Liver (tissue), 9 donors: ENCODE data around the gene MIEF1. TPM values are rescaled to one million over a fixed set of nuclear protein-coding genes. Genes with fewer than 3 reads are reported as not detected.

ENCODE experiments used
- DNase-seq: peaks from one replicate; pipeline ENCODE4 v3.0.0-alpha.2; 2017; ENCODE audit warnings: low spot score
- H3K27ac ChIP-seq, 2 donors: one replicate each; pipeline ENCODE4 v1.7.0; 2013; ENCODE audit warnings: inconsistent platforms in 2 of 2, low read length in 2 of 2, control low read depth in 1 of 2, low read depth in 1 of 2, mild to moderate bottlenecking in 1 of 2
- H3K27me3 ChIP-seq, 4 donors: one replicate each; pipeline versions ENCODE4 v1.6.1 to v1.7.0; 2013; ENCODE audit warnings: low read length in 3 of 4, inconsistent platforms in 1 of 4, mild to moderate bottlenecking in 1 of 4, moderate library complexity in 1 of 4; ENCODE audit not compliant: control insufficient read depth in 4 of 4, insufficient read depth in 4 of 4
- H3K36me3 ChIP-seq, 4 donors: one replicate each; pipeline versions ENCODE4 v1.6.1 to v1.7.0; 2013; ENCODE audit warnings: low read length in 3 of 4, mild to moderate bottlenecking in 3 of 4, low read depth in 1 of 4, moderate library complexity in 1 of 4; ENCODE audit not compliant: control insufficient read depth in 4 of 4, insufficient read depth in 3 of 4
- H3K4me1 ChIP-seq, 4 donors: one replicate each; pipeline versions ENCODE4 v1.6.1 to v1.7.0; 2013; ENCODE audit warnings: low read length in 3 of 4, mild to moderate bottlenecking in 3 of 4, moderate library complexity in 1 of 4; ENCODE audit not compliant: control insufficient read depth in 4 of 4, insufficient read depth in 4 of 4
- H3K4me3 ChIP-seq, 3 donors: one replicate each; pipeline versions ENCODE4 v1.6.1 to v1.7.0; 2013; ENCODE audit warnings: low read length in 3 of 3, control low read depth in 1 of 3, low read depth in 1 of 3, mild to moderate bottlenecking in 1 of 3
- H3K9ac ChIP-seq, 2 donors: one replicate each; pipeline ENCODE4 v1.7.0; 2013; ENCODE audit warnings: low read length in 2 of 2, mild to moderate bottlenecking in 2 of 2, moderate library complexity in 2 of 2, control low read depth in 1 of 2, low read depth in 1 of 2
- H3K9me3 ChIP-seq, 4 donors: one replicate each; pipeline versions ENCODE4 v1.6.1 to v1.7.0; 2013; ENCODE audit warnings: low read length in 3 of 4; ENCODE audit not compliant: control insufficient read depth in 4 of 4
- ATF3 ChIP-seq: IDR thresholded peaks from 2 replicates; pipeline ENCODE4 v1.6.1; 2016; ENCODE audit warnings: antibody characterized with exemption
- CTCF ChIP-seq: fragments of 150-350 bp; IDR thresholded peaks from 2 replicates; pipeline ENCODE4 v1.5.1; 2017; ENCODE audit warnings: improper control_type of control experiment, low read depth, low read length; ENCODE audit not compliant: missing input control
- EGR1 ChIP-seq, 2 donors: IDR thresholded peaks; 2 replicates each; pipeline ENCODE4 v1.6.1; 2016 to 2018; ENCODE audit warnings: antibody characterized with exemption in 2 of 2, low read depth in 2 of 2
- FOXA1 ChIP-seq: IDR thresholded peaks from 2 replicates; pipeline ENCODE4 v1.6.1; 2016; ENCODE audit warnings: antibody characterized with exemption
- FOXA2 ChIP-seq: IDR thresholded peaks from 2 replicates; pipeline ENCODE4 v1.6.1; 2016; ENCODE audit warnings: antibody characterized with exemption
- GABPA ChIP-seq, 2 donors: IDR thresholded peaks in 1 of 2; conservative IDR thresholded peaks in 1 of 2; 2 replicates each; pipeline ENCODE4 v1.6.1; 2016; ENCODE audit warnings: antibody characterized with exemption in 2 of 2, mild to moderate bottlenecking in 1 of 2, moderate library complexity in 1 of 2
- HNF4A ChIP-seq, 2 donors: conservative IDR thresholded peaks; 2 replicates each; pipeline ENCODE4 v1.6.1; 2016; ENCODE audit warnings: antibody characterized with exemption in 2 of 2, mild to moderate bottlenecking in 2 of 2
- JUND ChIP-seq, 2 donors: IDR thresholded peaks; 2 replicates each; pipeline ENCODE4 v1.6.1; 2016; ENCODE audit warnings: antibody characterized with exemption in 2 of 2
- RAD21 ChIP-seq, 2 donors: IDR thresholded peaks; 2 replicates each; pipeline ENCODE4 v1.6.1; 2016; ENCODE audit warnings: antibody characterized with exemption in 2 of 2, mild to moderate bottlenecking in 2 of 2
- RXRA ChIP-seq, 2 donors: IDR thresholded peaks; 2 replicates each; pipeline ENCODE4 v1.6.1; 2017 to 2018; ENCODE audit warnings: antibody characterized with exemption in 2 of 2, mild to moderate bottlenecking in 1 of 2
- SP1 ChIP-seq: IDR thresholded peaks from 2 replicates; pipeline ENCODE4 v1.6.1; 2018; ENCODE audit warnings: antibody characterized with exemption, mild to moderate bottlenecking
- TAF1 ChIP-seq: conservative IDR thresholded peaks from 2 replicates; pipeline ENCODE4 v1.6.1; 2016; ENCODE audit warnings: antibody characterized with exemption, mild to moderate bottlenecking
- YY1 ChIP-seq: IDR thresholded peaks from 2 replicates; pipeline ENCODE4 v1.6.1; 2016; ENCODE audit warnings: antibody characterized with exemption, mild to moderate bottlenecking
- WGBS: extraction: QIAGEN DNeasy Blood & Tissue Kit; methylation state at CpG from one replicate; pipeline ENCODE4 v1.1.7; 2013; 5-methylcytosine and 5-hydroxymethylcytosine counted together
- polyA plus RNA-seq, 2 donors: library from polyadenylated mRNA; stranded (reverse) in 1 of 2; unstranded in 1 of 2; fragments of 200-250 nt in 1 of 2; fragments of >200 nt in 1 of 2; fragmentation: Nextera tagmentation in 1 of 2; extraction: Ambion mirVana in 1 of 2; gene quantifications; one replicate each; pipeline versions ENCODE4 v1.2.1 to v1.2.3, GENCODE V29; 2013 to 2015
- total RNA-seq, 2 donors: library from RNA; depleted of rRNA; stranded (reverse); fragments of >200 nt; gene quantifications; one replicate each; pipeline ENCODE4 v1.2.3, GENCODE V29; 2014
- TF ChIP-seq, protein P1 (sequence below): IDR thresholded peaks from 2 replicates; pipeline ENCODE4 v1.6.1; 2016; ENCODE audit warnings: antibody characterized with exemption, mild to moderate bottlenecking
- TF ChIP-seq, protein P2 (sequence below): IDR thresholded peaks from 2 replicates; pipeline ENCODE4 v1.6.1; 2016; ENCODE audit warnings: antibody characterized with exemption
- donor health status: healthy.
- donor health status: healthy.
- donor health status: healthy.
- donor health status: healthy.
- donor health status: healthy.

Gene MIEF1
- total and polyA plus RNA-seq, 4 donors, result 12.9 to 31.1 (median 20.7) TPM

DNA sequence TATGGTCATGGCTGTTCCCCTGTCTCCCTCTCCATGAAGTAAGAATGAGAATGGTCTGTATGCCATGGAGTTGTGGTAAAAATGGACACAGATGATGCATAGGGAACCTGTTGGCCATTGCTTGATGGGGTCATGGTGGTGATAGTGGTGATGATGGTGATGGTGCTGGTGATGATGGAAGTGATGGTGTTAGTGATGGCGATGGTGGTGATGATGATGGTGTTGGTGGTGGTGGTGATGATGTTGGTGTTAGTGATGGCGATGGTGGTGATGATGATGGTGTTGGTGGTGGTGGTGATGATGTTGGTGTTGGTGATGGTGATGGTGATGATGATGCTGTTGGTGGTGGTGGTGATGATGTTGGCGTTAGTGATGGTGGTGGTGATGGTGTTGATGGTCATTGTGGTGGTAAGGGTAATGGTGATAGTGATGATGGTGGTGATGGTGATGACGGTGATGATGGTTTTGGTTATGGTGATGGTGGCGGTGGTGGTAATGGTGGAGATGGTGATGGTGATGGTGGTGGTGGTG, 63.4 kb downstream of the MIEF1 start:
- peaks cover 0 to 2% (median 0%) of the 10 kb centered on the region in 4 donors for H3K27me3 ChIP-seq
- no peak for TF ChIP-seq RXRA (IDR thresholded peaks at IDR 0.05)
- TF ChIP-seq RAD21 (IDR thresholded peaks at IDR 0.05), result no peak
- TF ChIP-seq YY1, result no peak
- no peak for TF ChIP-seq EGR1 (IDR thresholded peaks at IDR 0.05; ENCODE audit: low read depth in 2 of 2)
- TF ChIP-seq, protein P1, sequence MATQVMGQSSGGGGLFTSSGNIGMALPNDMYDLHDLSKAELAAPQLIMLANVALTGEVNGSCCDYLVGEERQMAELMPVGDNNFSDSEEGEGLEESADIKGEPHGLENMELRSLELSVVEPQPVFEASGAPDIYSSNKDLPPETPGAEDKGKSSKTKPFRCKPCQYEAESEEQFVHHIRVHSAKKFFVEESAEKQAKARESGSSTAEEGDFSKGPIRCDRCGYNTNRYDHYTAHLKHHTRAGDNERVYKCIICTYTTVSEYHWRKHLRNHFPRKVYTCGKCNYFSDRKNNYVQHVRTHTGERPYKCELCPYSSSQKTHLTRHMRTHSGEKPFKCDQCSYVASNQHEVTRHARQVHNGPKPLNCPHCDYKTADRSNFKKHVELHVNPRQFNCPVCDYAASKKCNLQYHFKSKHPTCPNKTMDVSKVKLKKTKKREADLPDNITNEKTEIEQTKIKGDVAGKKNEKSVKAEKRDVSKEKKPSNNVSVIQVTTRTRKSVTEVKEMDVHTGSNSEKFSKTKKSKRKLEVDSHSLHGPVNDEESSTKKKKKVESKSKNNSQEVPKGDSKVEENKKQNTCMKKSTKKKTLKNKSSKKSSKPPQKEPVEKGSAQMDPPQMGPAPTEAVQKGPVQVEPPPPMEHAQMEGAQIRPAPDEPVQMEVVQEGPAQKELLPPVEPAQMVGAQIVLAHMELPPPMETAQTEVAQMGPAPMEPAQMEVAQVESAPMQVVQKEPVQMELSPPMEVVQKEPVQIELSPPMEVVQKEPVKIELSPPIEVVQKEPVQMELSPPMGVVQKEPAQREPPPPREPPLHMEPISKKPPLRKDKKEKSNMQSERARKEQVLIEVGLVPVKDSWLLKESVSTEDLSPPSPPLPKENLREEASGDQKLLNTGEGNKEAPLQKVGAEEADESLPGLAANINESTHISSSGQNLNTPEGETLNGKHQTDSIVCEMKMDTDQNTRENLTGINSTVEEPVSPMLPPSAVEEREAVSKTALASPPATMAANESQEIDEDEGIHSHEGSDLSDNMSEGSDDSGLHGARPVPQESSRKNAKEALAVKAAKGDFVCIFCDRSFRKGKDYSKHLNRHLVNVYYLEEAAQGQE, result no peak
- no peak for TF ChIP-seq SP1
- no peak for TF ChIP-seq FOXA2
- TF ChIP-seq TAF1, result no peak
- TF ChIP-seq CTCF, result no peak
- TF ChIP-seq ATF3, result no peak
- no peak for TF ChIP-seq HNF4A (conservative IDR thresholded peaks at IDR 0.05)
- H3K4me1 ChIP-seq, result no peaks in the 10 kb centered on the region
- no peak overlapping the region for H3K27ac ChIP-seq
- 96% methylated on average over 5 of the region's 5 CpGs for WGBS
- DNase-seq, result no peak
- no peak overlapping the region for H3K9ac ChIP-seq
- H3K36me3 ChIP-seq, result no peaks in the 10 kb centered on the region
- no peaks in the 10 kb centered on the region for H3K9me3 ChIP-seq
- no peak overlapping the region for H3K4me3 ChIP-seq

DNA sequence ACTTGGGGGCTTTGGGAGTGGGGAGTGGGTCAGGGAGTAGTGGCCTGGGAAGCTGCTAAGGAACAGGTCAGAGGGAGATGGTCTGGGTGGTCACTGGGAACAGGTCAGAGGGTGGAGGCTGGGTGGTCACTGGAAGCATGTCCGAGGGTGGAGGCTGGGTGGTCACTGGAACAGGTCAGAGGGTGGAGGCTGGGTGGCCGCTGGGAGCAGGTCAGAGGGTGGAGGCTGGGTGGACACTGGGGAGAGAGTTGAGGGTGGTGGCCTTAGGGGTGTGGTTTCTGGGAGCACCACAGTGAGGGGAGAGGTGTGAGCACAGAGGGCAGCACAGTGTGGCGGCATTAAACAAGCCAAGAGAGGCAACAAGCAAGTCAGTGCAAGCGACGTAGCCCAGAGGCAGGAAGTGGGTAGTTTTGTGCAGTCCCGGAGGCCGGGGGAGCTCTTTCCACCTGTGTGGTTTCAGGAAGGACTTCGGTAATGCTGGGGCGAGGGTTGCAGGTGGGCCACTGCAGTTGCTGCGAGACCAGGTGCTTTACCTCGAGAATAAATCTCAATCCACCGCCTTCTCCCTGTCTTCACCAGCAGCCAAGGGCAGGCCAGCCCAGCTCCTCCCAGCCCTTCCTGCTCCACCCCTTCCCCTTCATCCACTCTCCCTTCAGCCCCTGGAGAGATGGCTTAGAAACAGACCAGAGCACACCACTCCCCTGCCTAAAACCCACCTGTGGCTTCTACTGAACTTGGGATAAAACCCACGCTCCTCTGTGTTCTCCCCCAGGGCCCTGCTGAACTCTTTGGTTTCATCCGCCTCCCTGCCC, 65.3 kb downstream of the MIEF1 start:
- peaks cover 0 to 2% (median 0%) of the 10 kb centered on the region in 4 donors for H3K27me3 ChIP-seq
- H3K36me3 ChIP-seq, result no peaks in the 10 kb centered on the region
- 63% methylated on average over 14 of the region's 14 CpGs for whole genome bisulfite sequencing
- no peaks in the 10 kb centered on the region for H3K9me3 ChIP-seq
- no peaks in the 10 kb centered on the region for H3K4me1 ChIP-seq
- no peak overlapping the region for H3K4me3 ChIP-seq
- H3K9ac ChIP-seq, result no peak overlapping the region
- TF ChIP-seq CTCF (no peak), ATF3 (no peak), SP1 (no peak), GABPA (IDR thresholded peaks at IDR 0.05 in 1 of 2, conservative IDR thresholded peaks at IDR 0.05 in 1 of 2) (no peak), FOXA2 (no peak), FOXA1 (no peak), TAF1 (no peak), RAD21 (IDR thresholded peaks at IDR 0.05) (no peak), EGR1 (IDR thresholded peaks at IDR 0.05; ENCODE audit: low read depth in 2 of 2) (no peak), JUND (IDR thresholded peaks at IDR 0.05) (no peak)
- TF ChIP-seq, protein P1, result no peak
- TF ChIP-seq, protein P2, sequence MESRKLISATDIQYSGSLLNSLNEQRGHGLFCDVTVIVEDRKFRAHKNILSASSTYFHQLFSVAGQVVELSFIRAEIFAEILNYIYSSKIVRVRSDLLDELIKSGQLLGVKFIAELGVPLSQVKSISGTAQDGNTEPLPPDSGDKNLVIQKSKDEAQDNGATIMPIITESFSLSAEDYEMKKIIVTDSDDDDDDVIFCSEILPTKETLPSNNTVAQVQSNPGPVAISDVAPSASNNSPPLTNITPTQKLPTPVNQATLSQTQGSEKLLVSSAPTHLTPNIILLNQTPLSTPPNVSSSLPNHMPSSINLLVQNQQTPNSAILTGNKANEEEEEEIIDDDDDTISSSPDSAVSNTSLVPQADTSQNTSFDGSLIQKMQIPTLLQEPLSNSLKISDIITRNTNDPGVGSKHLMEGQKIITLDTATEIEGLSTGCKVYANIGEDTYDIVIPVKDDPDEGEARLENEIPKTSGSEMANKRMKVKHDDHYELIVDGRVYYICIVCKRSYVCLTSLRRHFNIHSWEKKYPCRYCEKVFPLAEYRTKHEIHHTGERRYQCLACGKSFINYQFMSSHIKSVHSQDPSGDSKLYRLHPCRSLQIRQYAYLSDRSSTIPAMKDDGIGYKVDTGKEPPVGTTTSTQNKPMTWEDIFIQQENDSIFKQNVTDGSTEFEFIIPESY, result no peak
- no peak for DNase-seq
- no peak overlapping the region for H3K27ac ChIP-seq
